Stimulated activated CD4-positive, alpha-beta T cell treated with anti-CD3 and anti-CD28 coated beads, Interleukin-15, amount 100 ng/mL, for 1 hour (primary cell): Measurements from ENCODE around the gene PDP2.
"Not testable (repeated sequence)": the region's sequence is repeated elsewhere in the genome, so short reads cannot be mapped to it uniquely, and the experiment has no call there.

Source experiments
- DNase-seq, 2 donors: peaks; one replicate each; pipeline ENCODE4 v3.0.0-alpha.2; 2020; ENCODE audit warnings: low read depth in 1 of 2, low spot score in 1 of 2

PDP2 gene

DNA sequence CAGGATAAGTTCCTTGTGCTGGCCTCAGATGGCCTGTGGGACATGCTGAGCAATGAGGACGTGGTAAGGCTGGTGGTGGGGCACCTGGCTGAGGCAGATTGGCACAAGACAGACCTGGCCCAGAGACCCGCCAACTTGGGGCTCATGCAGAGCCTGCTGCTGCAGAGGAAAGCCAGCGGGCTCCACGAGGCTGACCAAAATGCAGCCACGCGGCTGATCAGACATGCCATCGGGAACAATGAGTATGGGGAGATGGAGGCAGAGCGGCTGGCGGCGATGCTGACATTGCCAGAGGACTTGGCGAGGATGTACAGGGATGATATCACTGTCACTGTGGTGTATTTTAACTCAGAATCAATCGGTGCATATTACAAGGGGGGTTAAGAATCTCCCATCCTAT is 5.2 kb downstream of the PDP2 start:
- no peak for DNase-seq

DNA sequence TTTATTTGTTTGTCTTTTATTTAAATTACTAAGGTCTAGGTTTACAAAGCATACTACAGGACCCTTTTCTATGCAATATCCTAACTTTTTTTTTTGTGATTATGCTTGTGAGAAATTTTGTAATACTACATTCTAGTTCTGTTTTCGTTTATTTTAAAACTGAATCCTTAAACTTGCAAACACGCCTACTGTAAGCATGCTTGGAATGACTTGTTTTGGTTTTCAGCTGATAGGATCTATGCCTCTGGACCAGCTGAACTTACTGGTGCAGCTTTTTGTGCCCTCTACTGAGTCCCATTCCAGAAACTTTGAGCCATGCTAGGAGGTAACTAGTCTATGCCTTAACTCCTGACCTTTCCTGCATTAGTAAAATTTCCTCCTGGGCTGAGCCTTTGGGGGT is 6.0 kb downstream of the PDP2 start:
- no peak for DNase-seq

- DNase-seq: no peak
Measured at GRCh38 chr16:66886914-66887313, 6.6 kb downstream of the PDP2 start.

DNA sequence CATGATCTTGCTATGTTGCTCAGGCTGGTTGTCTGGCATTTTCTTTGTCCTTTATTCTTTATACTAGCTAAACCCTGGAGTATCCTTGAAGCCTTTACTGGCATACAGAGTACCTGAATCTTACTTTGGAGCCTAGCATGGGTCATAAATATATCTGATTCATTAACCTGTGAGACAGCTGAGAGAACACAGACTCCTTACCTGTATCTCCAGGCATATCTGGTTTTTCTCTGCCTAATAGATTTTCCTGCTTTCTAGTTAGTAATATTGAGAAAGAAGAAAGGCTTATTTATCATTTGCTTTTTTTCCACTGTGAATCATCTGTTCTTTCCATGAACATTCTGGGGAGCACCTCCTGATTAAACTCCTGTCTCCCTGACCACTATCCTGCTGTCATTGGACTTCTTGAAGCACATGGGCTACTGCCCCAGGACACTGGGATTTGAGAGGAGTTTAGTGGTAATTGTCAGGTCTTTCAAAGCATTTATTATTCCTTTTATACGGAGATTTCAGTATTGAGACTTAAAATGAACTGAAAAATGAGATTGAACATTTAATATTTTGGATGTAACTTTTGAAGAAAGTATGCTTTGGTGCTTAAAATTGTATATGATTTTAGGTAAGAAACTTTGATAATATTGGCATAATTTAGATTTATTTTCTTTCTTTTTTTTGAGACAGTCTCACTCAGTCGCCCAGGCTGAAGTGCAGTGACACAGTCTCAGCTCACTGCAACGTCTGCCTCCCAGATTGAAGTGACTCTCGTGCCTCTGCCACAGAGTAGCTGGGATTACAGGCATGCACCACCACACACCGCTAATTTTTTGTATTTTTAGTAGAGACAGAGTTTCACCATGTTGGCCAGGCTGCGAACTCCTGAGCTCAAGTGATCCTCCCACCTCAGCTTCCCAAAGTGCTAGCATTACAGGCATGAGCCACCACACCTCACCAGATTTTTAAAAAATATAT is 8.6 kb downstream of the PDP2 start:
- DNase-seq: no peak

DNA sequence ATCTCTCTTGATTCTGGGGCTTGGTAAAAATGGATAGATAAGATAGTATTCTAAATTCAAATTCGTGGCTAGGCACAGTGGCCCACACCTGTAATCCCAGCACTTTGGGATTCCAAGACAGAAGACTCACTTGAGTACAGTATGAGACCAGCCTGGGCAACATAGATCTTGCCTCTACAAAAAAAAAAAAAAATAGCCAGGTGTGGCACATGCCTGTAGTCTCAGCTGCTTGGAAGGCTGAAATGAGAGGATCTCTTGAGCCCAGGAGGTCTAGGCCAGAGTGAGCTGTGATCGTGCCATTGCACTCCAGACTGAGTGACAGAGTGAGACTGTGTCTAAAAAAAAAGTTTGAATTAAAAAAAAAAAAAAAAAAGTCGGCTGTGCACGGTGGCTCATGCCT is 9.3 kb downstream of the PDP2 start:
- no peak for DNase-seq

- no peak for DNase-seq
Measured at GRCh38 chr16:66890799-66891198, 10.5 kb downstream of the PDP2 start.

- DNase-seq: no peak
Measured at GRCh38 chr16:66891360-66891759, 11.0 kb downstream of the PDP2 start.

DNA sequence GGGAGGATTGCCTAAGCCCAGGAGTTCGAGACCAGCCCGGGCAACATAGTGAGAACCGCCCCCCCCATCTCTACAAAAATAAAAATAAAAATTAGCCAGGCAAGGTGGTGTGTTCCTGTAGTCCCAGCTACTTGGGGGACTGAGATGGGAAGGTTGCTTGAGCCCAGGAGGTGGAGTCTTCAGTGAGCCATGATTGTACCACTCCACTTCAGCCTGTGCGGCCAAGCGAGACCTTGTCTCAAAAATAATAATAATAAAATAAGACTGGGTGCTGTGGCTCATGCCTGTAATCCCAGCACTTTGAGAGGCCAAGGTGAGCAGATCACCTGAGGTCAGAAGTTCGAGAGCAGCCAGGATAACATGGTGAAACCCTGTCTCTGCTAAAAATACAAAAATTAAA is 11.5 kb downstream of the PDP2 start:
- DNase-seq: no peak

- no peak for DNase-seq
Measured at GRCh38 chr16:66894055-66894454, 13.7 kb downstream of the PDP2 start.

- DNase-seq: peak; percentile 18 to 22
Measured at GRCh38 chr16:66894948-66895688, 14.8 kb downstream of the PDP2 start.

DNA sequence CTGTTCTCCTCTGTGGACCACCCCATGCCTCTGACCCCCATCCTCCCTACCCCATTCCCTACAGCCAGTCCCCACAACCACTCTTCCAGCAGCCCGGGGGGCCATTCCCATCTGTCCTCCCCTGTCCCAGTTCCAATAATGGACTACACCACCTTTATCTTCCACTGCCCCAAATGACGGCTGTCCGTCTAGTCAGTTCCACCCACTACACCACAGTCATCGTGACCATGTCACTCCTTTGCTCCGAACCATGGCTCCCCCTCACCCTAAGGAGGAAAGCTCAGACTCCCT is 15.3 kb downstream of the PDP2 start:
- no peak for DNase-seq

- no peak for DNase-seq
Measured at GRCh38 chr16:66895999-66896398, 15.7 kb downstream of the PDP2 start.

GRCh38 chr16:66896682-66897081 is 16.4 kb downstream of the PDP2 start:
- DNase-seq: not testable (repeated sequence)

DNA sequence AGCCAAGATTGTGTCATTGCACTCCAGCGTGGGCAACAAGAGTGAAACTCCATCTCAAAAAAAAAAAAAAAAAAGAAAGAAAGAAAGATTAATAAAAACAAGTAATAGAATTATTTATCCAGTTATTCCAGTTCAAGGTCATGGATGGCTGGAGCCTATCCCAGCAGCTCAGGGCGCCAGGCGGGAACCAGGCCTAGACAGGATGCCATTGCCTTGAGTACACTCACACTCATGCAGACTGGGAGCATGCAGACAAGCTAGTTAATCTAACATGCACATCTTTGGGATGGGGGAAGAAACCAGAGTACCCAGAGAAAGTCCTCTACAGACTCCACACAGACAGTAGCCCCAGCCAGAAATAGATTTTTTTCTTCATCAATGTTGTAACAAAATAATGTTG is 17.9 kb downstream of the PDP2 start:
- DNase-seq: no peak

DNA sequence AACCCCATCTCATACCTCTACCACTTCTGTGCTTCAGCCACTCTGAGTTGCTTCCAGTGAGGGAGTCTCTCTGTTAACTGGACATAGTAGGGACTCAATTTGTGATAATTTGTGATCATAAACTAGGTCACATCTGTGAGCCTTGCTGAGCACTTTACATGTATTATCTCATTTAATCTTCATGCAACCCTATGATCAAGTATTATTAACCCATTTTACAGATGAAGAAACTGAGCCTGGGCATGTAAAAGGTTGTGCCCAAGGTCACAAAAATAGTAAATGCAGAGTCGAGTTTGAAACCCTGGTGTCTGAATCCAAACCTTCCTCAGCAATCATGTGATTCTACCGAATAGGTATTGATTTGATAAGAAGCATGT is 18.6 kb downstream of the PDP2 start:
- DNase-seq: no peak

DNA sequence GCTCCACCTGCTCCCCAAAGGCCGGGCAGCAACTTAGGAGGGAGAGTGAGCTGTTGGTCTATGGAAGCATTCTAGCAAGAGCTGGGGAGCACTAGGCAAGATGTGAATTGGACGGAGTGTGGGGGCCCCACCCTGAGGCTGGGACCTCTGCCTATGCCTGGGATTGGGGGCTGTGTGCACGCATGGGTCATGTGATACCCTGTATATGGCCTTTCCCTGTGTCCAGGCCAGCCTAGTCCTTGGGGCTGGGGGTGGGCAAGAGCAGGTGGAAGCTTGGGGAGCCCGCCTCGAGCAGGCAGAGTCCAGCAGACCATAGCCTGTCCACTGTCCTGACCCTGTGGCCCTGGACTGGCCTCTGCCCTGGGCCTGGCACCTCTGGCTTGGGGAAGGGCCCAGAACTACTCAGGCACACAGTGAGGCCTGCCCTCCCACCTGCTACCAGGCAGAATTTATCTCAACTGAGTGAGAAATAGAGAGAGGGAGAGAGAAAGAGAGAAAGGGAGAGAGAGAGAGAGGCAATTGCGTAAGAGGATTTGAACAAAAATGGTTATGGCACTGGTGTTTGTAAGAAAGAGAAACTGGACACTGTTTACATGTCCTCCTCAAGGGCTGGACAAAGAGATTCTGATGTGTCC is 19.1 kb downstream of the PDP2 start:
- no peak for DNase-seq

- no peak for DNase-seq
Measured at GRCh38 chr16:66899945-66900710, 19.8 kb downstream of the PDP2 start.

DNA sequence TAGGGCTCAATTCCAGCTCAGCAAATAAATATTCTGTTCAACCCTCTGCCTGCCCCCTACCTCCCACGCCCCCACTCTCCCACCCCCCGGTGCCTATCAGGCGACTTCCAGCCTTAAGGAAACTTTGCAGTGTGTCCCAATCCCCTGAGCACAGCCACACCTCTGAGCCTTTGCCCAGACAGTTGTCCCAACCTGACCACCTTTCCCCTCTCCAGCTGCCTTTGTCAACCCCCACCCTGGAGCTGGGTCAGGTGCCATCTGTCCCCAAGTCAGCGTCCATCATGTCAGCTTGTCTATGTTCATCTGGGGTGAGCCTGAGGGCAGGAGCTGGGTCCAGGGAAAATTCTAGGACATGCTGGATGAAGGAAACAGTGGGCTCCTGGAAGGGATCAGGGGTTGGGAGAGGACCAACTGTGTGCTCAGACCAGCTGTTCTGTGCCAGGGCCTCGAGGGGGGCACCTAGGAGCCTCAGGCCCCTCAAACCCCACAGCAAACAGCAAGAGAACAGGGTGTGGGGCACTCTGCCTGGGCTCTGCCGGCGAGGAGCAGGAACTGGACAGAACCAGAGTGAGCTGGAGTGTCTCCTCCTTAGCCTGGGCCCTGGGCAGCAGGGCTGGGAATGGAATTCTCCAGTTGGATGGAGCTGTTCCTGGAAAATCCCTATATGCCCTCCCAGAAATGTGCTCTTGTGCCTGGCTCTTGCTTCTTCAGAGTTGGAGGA is 20.6 kb downstream of the PDP2 start:
- DNase-seq: no peak

DNA sequence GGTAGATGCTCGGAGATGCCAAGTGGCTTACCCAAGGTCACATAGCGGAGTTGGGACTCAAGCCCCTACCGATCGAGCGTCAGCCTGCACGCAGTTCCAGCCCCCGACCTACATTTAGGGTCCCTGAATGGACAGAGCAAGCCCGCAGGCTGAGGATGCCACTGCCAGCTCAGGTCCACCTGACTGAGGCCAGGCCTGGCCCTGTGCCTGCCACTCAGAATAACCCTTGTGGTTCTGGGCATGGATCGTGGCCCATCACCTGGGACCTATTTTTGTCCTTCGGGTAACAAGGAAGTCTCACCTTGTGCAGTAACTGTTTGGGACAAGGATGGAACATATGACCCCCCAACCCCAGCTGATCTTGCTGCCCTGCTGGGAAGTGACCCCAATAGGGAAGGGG is 21.3 kb downstream of the PDP2 start:
- DNase-seq: no peak

GRCh38 chr16:66902648-66903543 is 22.6 kb downstream of the PDP2 start:
- DNase-seq: no peak
